Neural progenitor cell (in vitro differentiated cells): Measurements from ENCODE around the gene CCDC174.

Experiments used
- EZH2 ChIP-seq: fragments of 200-600 bp; sonication (generic); IDR thresholded peaks from 2 replicates; pipeline ENCODE4 v1.6.1; 2017; ENCODE audit warnings: antibody characterized with exemption, mild to moderate bottlenecking, moderate library complexity
- EZH2phosphoT487 ChIP-seq: fragments of 200-600 bp; sonication (generic); IDR thresholded peaks from 2 replicates; pipeline ENCODE4 v1.6.1; 2017; ENCODE audit warnings: antibody characterized with exemption
- TF ChIP-seq, protein P1 (sequence below): fragments of 200-600 bp; sonication (generic); IDR thresholded peaks from 2 replicates; pipeline ENCODE4 v1.5.1; 2017; ENCODE audit warnings: antibody characterized with exemption, mild to moderate bottlenecking

DNA sequence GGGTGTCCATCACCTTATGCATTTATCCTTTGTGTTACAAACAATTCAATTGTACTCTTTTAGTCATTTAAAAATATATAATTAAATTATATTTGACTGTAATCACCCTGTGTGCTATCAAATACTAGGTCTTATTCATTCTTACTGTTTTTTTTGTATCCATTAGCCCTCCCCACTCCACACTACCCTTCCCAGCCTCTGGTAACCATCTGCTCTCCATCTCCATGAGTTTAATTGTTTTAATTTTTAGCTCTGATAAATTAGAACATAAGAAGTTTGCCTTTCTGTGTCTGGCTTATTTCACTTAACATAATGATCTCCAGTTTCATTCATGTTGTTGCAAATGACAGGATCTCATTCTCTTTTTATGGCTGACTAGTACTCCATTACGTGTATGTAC, 40.2 kb downstream of the CCDC174 start:
- TF ChIP-seq, protein P1, sequence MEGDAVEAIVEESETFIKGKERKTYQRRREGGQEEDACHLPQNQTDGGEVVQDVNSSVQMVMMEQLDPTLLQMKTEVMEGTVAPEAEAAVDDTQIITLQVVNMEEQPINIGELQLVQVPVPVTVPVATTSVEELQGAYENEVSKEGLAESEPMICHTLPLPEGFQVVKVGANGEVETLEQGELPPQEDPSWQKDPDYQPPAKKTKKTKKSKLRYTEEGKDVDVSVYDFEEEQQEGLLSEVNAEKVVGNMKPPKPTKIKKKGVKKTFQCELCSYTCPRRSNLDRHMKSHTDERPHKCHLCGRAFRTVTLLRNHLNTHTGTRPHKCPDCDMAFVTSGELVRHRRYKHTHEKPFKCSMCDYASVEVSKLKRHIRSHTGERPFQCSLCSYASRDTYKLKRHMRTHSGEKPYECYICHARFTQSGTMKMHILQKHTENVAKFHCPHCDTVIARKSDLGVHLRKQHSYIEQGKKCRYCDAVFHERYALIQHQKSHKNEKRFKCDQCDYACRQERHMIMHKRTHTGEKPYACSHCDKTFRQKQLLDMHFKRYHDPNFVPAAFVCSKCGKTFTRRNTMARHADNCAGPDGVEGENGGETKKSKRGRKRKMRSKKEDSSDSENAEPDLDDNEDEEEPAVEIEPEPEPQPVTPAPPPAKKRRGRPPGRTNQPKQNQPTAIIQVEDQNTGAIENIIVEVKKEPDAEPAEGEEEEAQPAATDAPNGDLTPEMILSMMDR, result no peak
- no peak for TF ChIP-seq EZH2
- no peak for TF ChIP-seq EZH2phosphoT487
